Pancreas (tissue), 10 donors: ENCODE data around the gene MSLN. TPM values are rescaled to one million over a fixed set of nuclear protein-coding genes. Genes with fewer than 3 reads are reported as not detected.

Source experiments
- ATAC-seq, 4 donors: fragments of 200-7000 bp; cut with Tn5 transposase; one replicate each; pipeline versions ENCODE4 v1.8.0 to v1.9.1; 2020; ENCODE audit warnings: mild to moderate bottlenecking in 4 of 4, moderate library complexity in 4 of 4
- DNase-seq, 6 donors: peaks; one replicate each; pipeline ENCODE4 v3.0.0-alpha.2; 2020
- FAIRE-seq: peaks from 2 replicates; lab custom pipeline; 2012; peaks lifted over from hg19 to GRCh38; lab: Jason Lieb, UNC
- H3K27ac ChIP-seq, 4 donors: fragments of 200-600 bp; sonication (generic); 1 replicate in 3 of 4; 2 replicates in 1 of 4; pipeline versions ENCODE4 v1.5.0 to v1.8.0; 2020
- H3K27me3 ChIP-seq, 4 donors: fragments of 200-600 bp; one replicate each; pipeline ENCODE4 v1.8.0; 2021
- H3K36me3 ChIP-seq, 3 donors: fragments of 200-600 bp; sonication (generic) in 1 of 3; one replicate each; pipeline versions ENCODE4 v1.5.0 to v1.8.0; 2020 to 2021
- H3K4me1 ChIP-seq, 3 donors: fragments of 200-600 bp; one replicate each; pipeline ENCODE4 v1.8.0; 2021
- H3K4me3 ChIP-seq, 4 donors: fragments of 200-600 bp; sonication (generic) in 2 of 4; one replicate each; pipeline versions ENCODE4 v1.5.0 to v1.8.0; 2020 to 2021
- H3K9me3 ChIP-seq, 4 donors: fragments of 200-600 bp; one replicate each; pipeline ENCODE4 v1.8.0; 2021
- CTCF ChIP-seq, 4 donors: fragments of 200-600 bp; sonication (generic) in 3 of 4; IDR thresholded peaks; one replicate each; pipeline versions ENCODE4 v1.5.0 to v1.8.0; 2021; ENCODE audit warnings: antibody characterized with exemption in 4 of 4
- WGBS, 2 donors: extraction: QIAGEN DNeasy Blood & Tissue Kit; methylation state at CpG; one replicate each; pipeline ENCODE4 v1.1.7; 2013; 5-methylcytosine and 5-hydroxymethylcytosine counted together
- intact Hi-C, 3 donors: fragments of 100-400 bp; cut with DNase I; formaldehyde crosslinking; loops; one replicate each; pipeline versions ENCODE4 v1.11.1 to v1.14.2; 2022
- polyA plus RNA-seq, 2 donors: library from polyadenylated mRNA; stranded (reverse); fragments of 200-250 nt; gene quantifications; one replicate each; pipeline ENCODE4 v1.2.3, GENCODE V29; 2013
- total RNA-seq, 6 donors: library from RNA; stranded (reverse); fragmentation: NEBNext Ultra II Directional in 4 of 6; extraction: Animal tissue kit (Norgen Biotek cat#: 25700) in 4 of 6; gene quantifications; one replicate each; pipeline versions ENCODE4 v1.2.1 to v1.2.4, GENCODE V29; 2021 to 2023
- donor health status: healthy with polysubstance abuse.
- donor health status: DM: no; HTN: no; CAD: no; lungs with moderate emphysema.
- donor health status: DM: no; HTN: no; CAD: no.
- donor health status: control.
- donor health status: control.
- donor health status: Bipolar disorder and iron deficiency.
- donor health status: DM: yes; HTN: yes; CAD: no.
- donor health status: DM: no; HTN: no; CAD: no.
- donor health status: DM: no; HTN: no; CAD: no.
- donor health status: DM: yes; HTN: yes; CAD: no.

MSLN gene
- total and polyA plus RNA-seq, 8 donors: 0.35 to 4.6 (median 0.96) TPM; not detected in 1

GRCh38 chr16:789191-789850 lies 28.8 kb downstream of the MSLN start:
- Histone ChIP-seq H3K36me3 (no peaks in the 10 kb centered on the region), H3K27me3 (no peaks in the 10 kb centered on the region), H3K9me3 (no peaks in the 10 kb centered on the region), H3K27ac (no peak overlapping the region), H3K4me3 (peak overlapping the region in 3 of 4 donors; percentile 57 to 92 (median 91)), H3K4me1 (peaks cover 0 to 13% (median 6%) of the 10 kb centered on the region in 3 donors)
- ATAC-seq: no peak
- WGBS, 2 donors: 60 to 68% methylated on average over 33 of the region's 33 CpGs
- intact Hi-C loops: loop anchor here in 1 of 3 donors (10.0 kb wide), 1 partner anchor 85 kb away; the partner anchor contains the start of gene FBXL16
- DNase-seq: no peak
- FAIRE-seq: no peak
- no peak for TF ChIP-seq CTCF (IDR thresholded peaks at IDR 0.05)

GRCh38 chr16:790086-790485 lies 29.6 kb downstream of the MSLN start:
- no peak overlapping the region for H3K4me3 ChIP-seq
- no peak for FAIRE-seq
- intact Hi-C loops: no loop called here
- no peak for DNase-seq
- ATAC-seq: no peak
- H3K36me3 ChIP-seq: no peaks in the 10 kb centered on the region
- peaks cover 0 to 13% (median 6%) of the 10 kb centered on the region in 3 donors for H3K4me1 ChIP-seq
- whole genome bisulfite sequencing, 2 donors: 88 to 93% methylated on average over 17 of the region's 17 CpGs
- no peaks in the 10 kb centered on the region for H3K9me3 ChIP-seq
- H3K27me3 ChIP-seq: no peaks in the 10 kb centered on the region
- no peak overlapping the region for H3K27ac ChIP-seq
- TF ChIP-seq CTCF (IDR thresholded peaks at IDR 0.05): no peak

- H3K9me3 ChIP-seq: no peaks in the 10 kb centered on the region
- no peak for DNase-seq
- no peak for FAIRE-seq
- no peak for TF ChIP-seq CTCF (IDR thresholded peaks at IDR 0.05)
- intact Hi-C loops: no loop called here
- no peaks in the 10 kb centered on the region for H3K36me3 ChIP-seq
- no peak overlapping the region for H3K4me3 ChIP-seq
- no peak overlapping the region for H3K27ac ChIP-seq
- 94 to 96% methylated on average over 23 of the region's 23 CpGs for WGBS, 2 donors
- no peaks in the 10 kb centered on the region for H3K27me3 ChIP-seq
- ATAC-seq: no peak
- peaks cover 0 to 13% (median 6%) of the 10 kb centered on the region in 3 donors for H3K4me1 ChIP-seq
These were observed 30.6 kb downstream of the MSLN start for GRCh38 chr16:791131-791530.

- H3K36me3 ChIP-seq: no peaks in the 10 kb centered on the region
- 88 to 94% methylated on average over 44 to 46 of the region's 46 CpGs for WGBS, 2 donors
- H3K9me3 ChIP-seq: no peaks in the 10 kb centered on the region
- DNase-seq: no peak
- ATAC-seq: no peak
- H3K4me3 ChIP-seq: no peak overlapping the region
- H3K4me1 ChIP-seq: peaks cover 0 to 8% (median 1%) of the 10 kb centered on the region in 3 donors
- intact Hi-C loops: no loop called here
- no peak for TF ChIP-seq CTCF (IDR thresholded peaks at IDR 0.05)
- no peak overlapping the region for H3K27ac ChIP-seq
- no peaks in the 10 kb centered on the region for H3K27me3 ChIP-seq
- FAIRE-seq: no peak
These were observed 31.9 kb downstream of the MSLN start for GRCh38 chr16:792221-792995.
